Astrocyte (in vitro differentiated cells and primary cell): ENCODE results near the gene TCEA2.

Experiments used
- CTCF ChIP-seq: IDR thresholded peaks from 2 replicates; pipeline ENCODE4 v1.5.1; 2011; ENCODE audit warnings: low read depth, mild to moderate bottlenecking, inconsistent platforms, low read length, moderate library complexity; ENCODE audit not compliant: insufficient read depth
- EZH2 ChIP-seq: IDR thresholded peaks from 2 replicates; pipeline ENCODE4 v1.6.1; 2012; ENCODE audit warnings: mild to moderate bottlenecking, low read length, inconsistent platforms; ENCODE audit not compliant: insufficient read depth

- TF ChIP-seq CTCF (no peak), EZH2 (no peak)
These were observed 36.2 kb downstream of the TCEA2 start for GRCh38 chr20:64099086-64099786.
